ENCODE results near the gene CEP68.

Gene CEP68

GRCh38 chr2:65075176-65075575 is 19.0 kb downstream of the CEP68 start:
- TF ChIP-seq CTCF (conservative IDR thresholded peaks at IDR 0.05; ENCODE audit: low read length) = no peak
- no peak overlapping the region for H3K4me3 ChIP-seq (ENCODE audit: low read length)
- no peak for DNase-seq (ENCODE audit: low read depth)

GRCh38 chr2:65075605-65076344 is 19.6 kb downstream of the CEP68 start:
- no peak for DNase-seq (ENCODE audit: low read depth)
- no peak overlapping the region for H3K4me3 ChIP-seq (ENCODE audit: low read length)
- TF ChIP-seq CTCF (conservative IDR thresholded peaks at IDR 0.05; ENCODE audit: low read length) = no peak

GRCh38 chr2:65076345-65076710 is 20.1 kb downstream of the CEP68 start:
- DNase-seq (ENCODE audit: low read depth) = peak; percentile 65
- no peak for TF ChIP-seq CTCF (conservative IDR thresholded peaks at IDR 0.05; ENCODE audit: low read length)
- H3K4me3 ChIP-seq (ENCODE audit: low read length) = no peak overlapping the region

- DNase-seq (ENCODE audit: low read depth) = no peak
Observed at GRCh38 chr2:65077898-65078297, 21.7 kb downstream of the CEP68 start.

GRCh38 chr2:65079017-65079416 is 22.8 kb downstream of the CEP68 start:
- DNase-seq (ENCODE audit: low read depth) = no peak
- TF ChIP-seq CTCF (conservative IDR thresholded peaks at IDR 0.05; ENCODE audit: low read length) = no peak
- no peak overlapping the region for H3K4me3 ChIP-seq (ENCODE audit: low read length)

More at GRCh38 chr2:65077898-65078297, 21.7 kb downstream of the CEP68 start:
- no peak overlapping the region for H3K4me3 ChIP-seq (ENCODE audit: low read length)
- TF ChIP-seq CTCF (conservative IDR thresholded peaks at IDR 0.05; ENCODE audit: low read length) = no peak

GRCh38 chr2:65081232-65081685 is 25.0 kb downstream of the CEP68 start:
- TF ChIP-seq CTCF (conservative IDR thresholded peaks at IDR 0.05; ENCODE audit: low read length) = no peak
- no peak for DNase-seq (ENCODE audit: low read depth)
- H3K4me3 ChIP-seq (ENCODE audit: low read length) = no peak overlapping the region

GRCh38 chr2:65085148-65085547 is 28.9 kb downstream of the CEP68 start:
- no peak for TF ChIP-seq CTCF (conservative IDR thresholded peaks at IDR 0.05; ENCODE audit: low read length)
- no peak for DNase-seq (ENCODE audit: low read depth)
- no peak overlapping the region for H3K4me3 ChIP-seq (ENCODE audit: low read length)

Data from AG10803 (cell line).